Tibial nerve (tissue), 3 donors: ENCODE results near the gene KRTAP5-1.

Source experiments
- CTCF ChIP-seq, 5 experiments: fragments of 200-600 bp in 3 of 5; fragments of 450-650 bp in 2 of 5; sonication (generic) in 3 of 5; IDR thresholded peaks; one replicate each; pipeline ENCODE4 v1.5.1; 2016 to 2019; ENCODE audit warnings: antibody characterized with exemption in 5 of 5, mild to moderate bottlenecking in 3 of 5, moderate library complexity in 2 of 5
- POLR2A ChIP-seq, 2 donors: fragments of 450-650 bp; IDR thresholded peaks; one replicate each; pipeline ENCODE4 v1.6.1; 2017; ENCODE audit warnings: antibody characterized with exemption in 2 of 2, mild to moderate bottlenecking in 2 of 2, moderate library complexity in 2 of 2

- TF ChIP-seq CTCF (IDR thresholded peaks at IDR 0.05): no peak
- no peak for TF ChIP-seq POLR2A (IDR thresholded peaks at IDR 0.05)
Observed at GRCh38 chr11:1556278-1556902, 28.7 kb downstream of the KRTAP5-1 start.
